WI38 (cell line): ENCODE results near the gene MYO1H.

Experiments
- H3K4me3 ChIP-seq: 2 replicates; pipeline ENCODE4 v1.5.1; 2011; ENCODE audit warnings: low read depth, mild to moderate bottlenecking, control low read depth, low read length
- TF ChIP-seq, protein P1 (sequence below): IDR thresholded peaks from 2 replicates; pipeline ENCODE4 v1.5.1; 2012; ENCODE audit warnings: low read depth, mild to moderate bottlenecking, control low read depth, low read length

Gene MYO1H

DNA sequence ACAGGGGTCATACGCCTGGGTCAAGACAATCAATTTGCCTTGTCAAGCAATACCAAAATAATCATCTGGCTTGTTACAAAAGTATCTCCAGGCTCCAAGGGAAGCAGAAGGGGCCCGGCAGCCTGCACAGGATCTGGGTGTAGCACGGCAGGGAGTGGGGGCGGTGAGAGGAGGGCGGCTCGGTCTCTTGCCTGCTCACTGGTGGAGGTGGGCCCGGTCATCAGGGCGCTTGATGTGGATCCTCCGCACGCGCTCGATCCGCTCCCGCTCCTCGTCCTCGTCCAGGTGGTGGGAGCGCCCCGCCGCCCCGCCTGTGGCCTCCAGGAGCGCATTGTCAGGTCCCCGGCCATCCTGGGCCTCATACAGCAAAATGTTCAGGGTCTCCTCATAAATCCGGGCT, 103.7 kb downstream of the MYO1H start:
- H3K4me3 ChIP-seq = no peak overlapping the region
- TF ChIP-seq, protein P1, sequence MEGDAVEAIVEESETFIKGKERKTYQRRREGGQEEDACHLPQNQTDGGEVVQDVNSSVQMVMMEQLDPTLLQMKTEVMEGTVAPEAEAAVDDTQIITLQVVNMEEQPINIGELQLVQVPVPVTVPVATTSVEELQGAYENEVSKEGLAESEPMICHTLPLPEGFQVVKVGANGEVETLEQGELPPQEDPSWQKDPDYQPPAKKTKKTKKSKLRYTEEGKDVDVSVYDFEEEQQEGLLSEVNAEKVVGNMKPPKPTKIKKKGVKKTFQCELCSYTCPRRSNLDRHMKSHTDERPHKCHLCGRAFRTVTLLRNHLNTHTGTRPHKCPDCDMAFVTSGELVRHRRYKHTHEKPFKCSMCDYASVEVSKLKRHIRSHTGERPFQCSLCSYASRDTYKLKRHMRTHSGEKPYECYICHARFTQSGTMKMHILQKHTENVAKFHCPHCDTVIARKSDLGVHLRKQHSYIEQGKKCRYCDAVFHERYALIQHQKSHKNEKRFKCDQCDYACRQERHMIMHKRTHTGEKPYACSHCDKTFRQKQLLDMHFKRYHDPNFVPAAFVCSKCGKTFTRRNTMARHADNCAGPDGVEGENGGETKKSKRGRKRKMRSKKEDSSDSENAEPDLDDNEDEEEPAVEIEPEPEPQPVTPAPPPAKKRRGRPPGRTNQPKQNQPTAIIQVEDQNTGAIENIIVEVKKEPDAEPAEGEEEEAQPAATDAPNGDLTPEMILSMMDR = no peak

DNA sequence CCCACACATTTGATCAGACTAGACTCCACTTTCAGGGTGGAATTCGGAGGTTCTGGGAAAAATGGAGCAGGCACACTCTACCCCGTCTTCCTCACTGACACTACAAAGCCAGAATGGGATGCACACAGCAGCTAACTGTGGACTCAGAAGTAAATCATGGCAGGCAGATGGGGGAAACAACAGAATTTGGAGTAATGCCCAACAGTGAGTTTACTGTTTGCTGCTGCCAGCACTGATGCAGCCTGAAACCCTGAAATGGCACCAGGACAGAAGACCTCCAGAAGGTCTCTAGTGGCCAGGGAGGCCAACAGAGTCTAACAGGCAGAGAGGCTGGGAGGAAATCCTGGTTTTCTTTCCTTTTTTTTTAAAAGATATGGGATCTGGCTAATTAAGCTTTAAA, 104.8 kb downstream of the MYO1H start:
- H3K4me3 ChIP-seq = no peak overlapping the region
- TF ChIP-seq, protein P1 = no peak

DNA sequence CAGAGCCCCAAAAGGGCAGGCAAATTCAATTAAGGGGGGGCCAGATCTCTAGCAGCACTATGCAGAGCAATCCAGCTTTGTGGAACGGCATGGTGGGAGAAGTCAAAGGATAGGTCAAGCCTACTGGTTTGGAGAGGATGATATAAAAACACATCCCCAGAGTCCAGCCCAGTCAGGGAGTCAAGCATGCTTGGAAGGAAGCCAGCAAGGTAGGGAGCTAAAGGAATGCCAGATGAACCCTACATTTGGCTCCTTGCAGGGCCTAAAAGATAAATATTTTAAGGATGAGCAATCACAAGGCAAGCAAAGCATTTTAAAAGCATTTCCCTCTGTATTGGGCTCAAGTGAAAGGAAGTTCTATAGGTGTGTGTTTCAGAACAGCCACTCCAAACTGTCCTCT, 108.0 kb downstream of the MYO1H start:
- TF ChIP-seq, protein P1 = no peak
- H3K4me3 ChIP-seq = no peak overlapping the region

DNA sequence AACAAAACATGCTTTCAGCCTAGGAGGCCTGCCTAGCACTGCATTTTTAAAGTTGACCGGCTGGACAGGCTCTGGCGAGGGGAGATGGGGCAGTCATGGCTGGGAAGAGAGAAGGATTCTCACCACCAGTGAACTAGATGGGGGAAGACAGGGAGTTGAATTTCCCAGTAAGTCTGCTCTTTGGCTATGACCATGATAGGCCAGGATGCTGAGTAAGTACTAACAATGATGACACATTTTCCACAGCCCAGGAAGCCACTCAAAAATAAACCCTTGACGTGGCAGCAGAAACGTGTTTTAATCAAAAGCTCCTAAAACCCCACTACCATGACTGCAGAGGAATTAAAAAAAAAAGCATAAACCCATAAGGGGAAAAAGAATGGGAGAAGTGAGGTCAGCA, 110.4 kb downstream of the MYO1H start:
- H3K4me3 ChIP-seq = peak overlapping the region; percentile 32

DNA sequence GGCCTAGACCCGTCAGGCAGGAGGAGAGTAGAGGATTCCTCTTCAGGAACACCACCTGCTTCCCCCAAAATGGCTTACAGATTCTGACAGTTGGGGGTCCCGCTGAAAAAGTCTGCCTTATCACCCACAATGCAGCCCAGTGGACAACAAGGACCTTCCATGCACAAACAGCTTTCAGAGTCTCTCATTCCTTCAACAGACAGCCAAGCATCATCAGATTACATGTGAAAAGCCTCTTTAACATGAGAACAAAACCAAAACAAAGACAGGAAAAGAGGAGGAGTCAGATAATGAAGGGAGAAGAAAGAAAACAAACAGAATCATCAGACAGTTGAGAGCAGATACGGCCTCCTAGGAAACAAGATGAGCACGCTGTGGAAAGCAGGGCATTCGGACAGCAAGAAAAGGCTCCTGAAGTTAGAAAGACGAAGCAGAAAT, 111.1 kb downstream of the MYO1H start:
- H3K4me3 ChIP-seq = peak overlapping the region; percentile 32
- TF ChIP-seq, protein P1 = no peak

More for the DNA sequence above, 110.4 kb downstream of the MYO1H start:
- TF ChIP-seq, protein P1 = no peak

DNA sequence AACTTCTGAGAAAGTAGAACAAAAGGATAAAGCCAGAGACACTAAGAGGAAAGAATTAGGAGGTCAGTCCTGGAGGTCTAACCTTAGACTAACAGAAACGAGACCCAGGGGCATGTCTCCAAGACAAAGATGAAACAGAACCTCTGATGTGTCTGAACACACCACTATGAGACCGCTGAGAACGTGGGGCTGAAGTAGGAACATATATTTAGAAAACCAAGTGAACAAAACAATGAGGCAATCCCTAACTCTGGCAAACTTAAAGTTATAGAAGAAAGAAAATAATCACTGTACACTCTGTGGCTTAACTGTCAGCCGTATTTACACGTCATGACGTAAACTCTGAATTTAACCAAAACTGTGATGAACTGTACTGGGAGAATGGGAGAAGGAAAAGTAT, 111.5 kb downstream of the MYO1H start:
- TF ChIP-seq, protein P1 = no peak
- no peak overlapping the region; the same call in 1 of the 2 replicates for H3K4me3 ChIP-seq

DNA sequence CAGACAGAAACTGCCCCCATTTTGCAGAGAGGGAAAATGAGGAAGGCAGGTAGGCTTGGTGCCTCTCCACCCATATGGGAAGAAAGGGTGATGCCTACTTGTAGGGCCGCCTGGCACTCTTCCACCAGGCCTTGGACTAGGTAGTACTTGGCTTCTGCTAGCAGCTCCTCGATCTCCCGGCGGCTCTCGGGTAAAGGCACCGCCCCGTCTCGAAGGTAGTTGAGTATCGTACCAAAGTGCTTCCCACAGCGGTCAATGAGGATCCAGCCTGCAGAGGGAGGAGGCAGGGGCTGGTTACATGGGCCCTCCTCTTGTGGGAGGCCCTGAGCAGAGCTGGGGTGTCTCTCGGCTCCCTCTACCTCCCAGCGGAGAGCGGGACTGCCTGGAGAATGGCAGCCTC, 112.8 kb downstream of the MYO1H start:
- H3K4me3 ChIP-seq = no peak overlapping the region
- TF ChIP-seq, protein P1 = no peak
